ENCODE results near the gene UPK3BL2.
"Not testable (repeated sequence)": the region's sequence is repeated elsewhere in the genome, so short reads cannot be mapped to it uniquely, and the experiment has no call there.

The UPK3BL2 gene

GRCh38 chr7:102543596-102543995, at the start of gene UPK3BL2:
TSS of gene UPK3BL2 (minus strand) at chr7:102543696. CDS start at chr7:102543636, 60 bp downstream.
- not testable (repeated sequence) for H3K9me3 ChIP-seq; H3K4me3 ChIP-seq (ENCODE audit: low read depth in 1 of 2, low read length in 1 of 2); H3K27ac ChIP-seq; H3K4me1 ChIP-seq (ENCODE audit: control insufficient read depth in 1 of 2, insufficient read depth in 1 of 2, low read depth in 1 of 2, low read length in 1 of 2); H3K27me3 ChIP-seq; H3K36me3 ChIP-seq

DNA sequence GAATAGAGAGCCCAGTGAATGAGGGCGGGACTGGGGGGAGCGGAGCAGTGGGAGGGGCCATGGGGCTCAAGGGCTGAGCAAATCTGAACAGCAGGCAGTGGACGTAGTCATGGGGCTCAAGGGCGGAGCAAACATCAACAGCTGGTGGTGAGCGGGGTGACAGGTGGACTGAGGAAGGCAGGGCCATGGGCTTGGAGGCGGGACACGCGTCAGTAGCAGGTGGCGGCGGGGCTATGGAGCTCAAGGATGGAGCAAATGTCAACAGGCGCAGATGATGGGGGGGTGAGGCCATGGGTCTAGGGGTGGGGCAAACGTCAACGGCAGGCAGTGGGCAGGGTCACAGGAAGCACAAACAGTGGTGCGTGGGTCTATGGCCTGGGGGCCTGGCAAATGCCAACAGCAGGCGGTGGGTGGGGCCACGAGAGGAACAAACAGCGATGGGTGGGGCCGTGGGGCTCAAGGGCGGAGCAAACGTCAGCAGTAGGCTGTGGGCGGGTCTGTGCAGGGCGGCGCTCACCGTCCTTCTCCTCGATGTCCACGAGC, 49.1 kb upstream of the UPK3BL2 start:
- not testable (repeated sequence) for H3K4me3 ChIP-seq (ENCODE audit: low read depth in 1 of 2, low read length in 1 of 2); H3K9me3 ChIP-seq; H3K27me3 ChIP-seq; H3K36me3 ChIP-seq; H3K4me1 ChIP-seq (ENCODE audit: control insufficient read depth in 1 of 2, insufficient read depth in 1 of 2, low read depth in 1 of 2, low read length in 1 of 2); H3K27ac ChIP-seq

DNA sequence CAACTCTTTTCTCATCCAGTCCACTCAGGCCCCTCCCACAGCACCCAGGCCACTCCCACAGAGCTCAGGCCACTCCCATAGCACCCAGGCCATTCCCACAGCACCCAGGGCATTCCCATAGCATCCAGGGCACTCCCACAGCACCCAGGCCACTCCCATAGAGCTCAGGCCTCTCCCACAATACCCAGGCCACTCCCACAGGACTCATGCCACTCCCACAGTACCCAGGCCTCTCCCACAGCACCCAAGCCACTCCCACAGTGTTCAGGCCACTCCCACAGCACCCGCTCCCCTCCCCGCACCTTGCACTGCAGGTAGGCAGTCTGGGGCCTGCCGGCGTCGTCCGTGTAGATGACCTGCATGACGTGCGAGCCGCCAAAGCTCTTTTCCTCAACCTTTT, 46.4 kb upstream of the UPK3BL2 start:
- not testable (repeated sequence) for H3K27ac ChIP-seq; H3K9me3 ChIP-seq; H3K4me1 ChIP-seq (ENCODE audit: control insufficient read depth in 1 of 2, insufficient read depth in 1 of 2, low read depth in 1 of 2, low read length in 1 of 2)

GRCh38 chr7:102583495-102583894, 40.0 kb upstream of the UPK3BL2 start:
- H3K36me3 ChIP-seq; H3K4me3 ChIP-seq (ENCODE audit: low read depth in 1 of 2, low read length in 1 of 2); H3K4me1 ChIP-seq (ENCODE audit: control insufficient read depth in 1 of 2, insufficient read depth in 1 of 2, low read depth in 1 of 2, low read length in 1 of 2); H3K27ac ChIP-seq; H3K27me3 ChIP-seq; H3K9me3 ChIP-seq: not testable (repeated sequence)

More for the DNA sequence above, 46.4 kb upstream of the UPK3BL2 start:
- not testable (repeated sequence) for H3K4me3 ChIP-seq (ENCODE audit: low read depth in 1 of 2, low read length in 1 of 2); H3K27me3 ChIP-seq; H3K36me3 ChIP-seq

DNA sequence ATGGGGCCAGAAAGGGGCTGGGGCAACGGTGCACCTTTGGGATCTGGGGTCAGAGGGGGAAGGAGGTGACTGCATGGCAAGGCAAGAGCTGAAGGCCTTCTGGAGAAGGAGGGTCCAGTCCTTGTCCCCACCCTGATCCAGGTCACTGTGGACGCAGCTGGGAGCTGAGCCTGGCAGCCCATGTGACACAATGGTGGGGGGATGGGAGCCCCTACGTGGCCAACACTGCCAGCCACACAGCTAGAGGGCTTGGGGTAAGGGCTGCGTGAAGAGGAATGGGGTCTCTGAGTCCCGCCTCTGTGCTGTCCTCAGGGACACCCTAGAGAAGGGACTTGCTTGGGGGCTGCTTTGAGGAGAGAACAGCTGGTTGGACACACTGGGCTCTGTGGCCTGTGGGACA, 38.2 kb upstream of the UPK3BL2 start:
- H3K36me3 ChIP-seq; H3K27ac ChIP-seq; H3K4me1 ChIP-seq (ENCODE audit: control insufficient read depth in 1 of 2, insufficient read depth in 1 of 2, low read depth in 1 of 2, low read length in 1 of 2); H3K4me3 ChIP-seq (ENCODE audit: low read depth in 1 of 2, low read length in 1 of 2); H3K27me3 ChIP-seq; H3K9me3 ChIP-seq: not testable (repeated sequence)

GRCh38 chr7:102578486-102578885, 35.0 kb upstream of the UPK3BL2 start:
- not testable (repeated sequence) for H3K4me3 ChIP-seq (ENCODE audit: low read depth in 1 of 2, low read length in 1 of 2); H3K36me3 ChIP-seq; H3K4me1 ChIP-seq (ENCODE audit: control insufficient read depth in 1 of 2, insufficient read depth in 1 of 2, low read depth in 1 of 2, low read length in 1 of 2); H3K27me3 ChIP-seq; H3K9me3 ChIP-seq; H3K27ac ChIP-seq

DNA sequence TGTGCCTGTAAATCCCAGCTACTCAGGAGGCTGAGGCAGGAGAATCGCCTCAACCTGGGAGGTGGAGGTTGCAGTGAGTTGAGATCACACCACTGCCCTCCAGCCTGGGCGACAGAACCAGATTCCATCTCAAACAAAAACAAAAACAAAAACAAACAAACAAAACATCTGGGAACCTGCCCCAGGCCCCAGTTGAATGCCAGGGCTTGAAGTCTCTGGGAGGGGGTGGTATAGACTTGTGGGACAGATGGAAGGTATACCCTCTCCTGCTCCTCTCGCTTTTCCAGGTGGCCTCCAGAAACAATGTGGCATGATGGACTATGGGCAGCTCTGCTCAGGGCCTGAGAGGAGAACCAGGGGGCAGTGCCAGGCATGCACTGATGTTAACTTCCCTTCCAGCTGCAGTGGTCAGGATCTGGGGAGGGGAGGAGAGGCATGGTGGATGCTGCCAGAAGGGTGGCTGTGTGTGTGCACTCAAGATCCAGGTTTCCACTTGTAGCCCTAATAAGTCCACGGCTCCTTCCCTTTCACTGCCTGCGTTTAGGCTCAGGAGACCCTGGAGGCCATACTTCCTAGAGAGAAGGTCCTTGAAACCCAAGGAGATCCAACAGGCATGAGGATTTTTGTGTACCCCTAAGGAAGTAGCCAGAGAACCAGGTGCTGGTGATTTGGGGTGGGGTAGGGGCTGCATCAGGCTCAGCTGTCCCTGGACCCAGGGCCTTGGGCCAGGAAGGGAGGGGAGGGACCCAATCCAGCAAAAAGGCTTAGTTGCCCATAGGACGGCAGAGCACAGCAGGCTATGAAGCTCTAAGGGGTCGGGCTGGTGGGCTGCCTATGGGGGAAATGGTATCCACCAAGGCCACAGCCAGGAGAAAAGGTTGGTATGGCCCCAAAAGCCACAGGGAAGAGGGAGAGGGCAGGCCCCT, 34.1 kb upstream of the UPK3BL2 start:
- not testable (repeated sequence) for H3K9me3 ChIP-seq; H3K27ac ChIP-seq; H3K4me1 ChIP-seq (ENCODE audit: control insufficient read depth in 1 of 2, insufficient read depth in 1 of 2, low read depth in 1 of 2, low read length in 1 of 2); H3K4me3 ChIP-seq (ENCODE audit: low read depth in 1 of 2, low read length in 1 of 2); H3K36me3 ChIP-seq; H3K27me3 ChIP-seq

DNA sequence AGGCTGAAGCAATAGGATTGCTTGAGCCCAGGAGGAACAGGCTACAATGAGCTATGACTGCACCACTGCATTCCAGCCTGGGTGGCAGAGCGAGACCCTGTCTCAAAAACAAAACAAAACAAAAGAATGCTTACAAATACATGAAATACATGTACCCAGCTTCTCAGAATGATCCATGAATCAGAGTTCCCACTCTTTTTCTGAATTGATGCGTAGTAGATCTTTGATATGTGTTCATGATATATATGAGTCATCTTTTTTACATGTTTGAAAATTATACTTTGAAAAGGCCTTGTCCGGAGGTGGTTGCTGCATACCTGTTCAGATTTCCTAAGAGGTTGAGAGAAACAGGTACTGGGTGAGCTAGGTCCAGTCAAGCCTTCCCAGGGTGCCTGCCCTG, 32.9 kb upstream of the UPK3BL2 start:
- not testable (repeated sequence) for H3K4me1 ChIP-seq (ENCODE audit: control insufficient read depth in 1 of 2, insufficient read depth in 1 of 2, low read depth in 1 of 2, low read length in 1 of 2); H3K4me3 ChIP-seq (ENCODE audit: low read depth in 1 of 2, low read length in 1 of 2); H3K9me3 ChIP-seq; H3K27me3 ChIP-seq; H3K27ac ChIP-seq; H3K36me3 ChIP-seq

DNA sequence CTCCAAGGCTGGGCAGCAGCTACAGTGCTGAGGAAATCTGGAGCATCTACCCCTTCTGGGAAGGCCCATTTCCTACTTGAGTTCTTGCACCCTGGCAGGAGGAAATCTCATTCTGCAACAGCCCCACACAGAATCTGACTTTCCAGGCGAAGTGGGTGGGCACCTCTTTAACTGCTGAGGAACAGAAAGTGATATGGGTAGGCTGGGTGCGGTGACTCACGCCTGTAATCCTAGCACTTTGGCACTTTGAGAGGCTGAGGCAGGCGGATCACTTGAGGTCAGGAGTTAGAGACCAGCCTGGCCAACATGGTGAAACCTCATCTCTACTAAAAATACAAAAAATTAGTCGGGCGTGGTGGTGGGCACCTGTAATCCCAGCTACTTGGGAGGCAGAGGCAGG, 31.1 kb upstream of the UPK3BL2 start:
- not testable (repeated sequence) for H3K27me3 ChIP-seq; H3K27ac ChIP-seq; H3K4me3 ChIP-seq (ENCODE audit: low read depth in 1 of 2, low read length in 1 of 2); H3K9me3 ChIP-seq; H3K36me3 ChIP-seq; H3K4me1 ChIP-seq (ENCODE audit: control insufficient read depth in 1 of 2, insufficient read depth in 1 of 2, low read depth in 1 of 2, low read length in 1 of 2)
